ENCODE measurements around the gene GOLGA8B. TPM values are rescaled to one million over a fixed set of nuclear protein-coding genes. Genes with fewer than 3 reads are reported as not detected.
"Not testable (repeated sequence)": the region's sequence is repeated elsewhere in the genome, so short reads cannot be mapped to it uniquely, and the experiment has no call there.

GOLGA8B gene
- total RNA-seq (10 to 100 TPM in 1 of 2 donors, 1 to 10 TPM in 1; 9.4 to 71.0 TPM), polyA plus RNA-seq (10 to 100 TPM in 1 of 2 donors, 1 to 10 TPM in 1; 8.4 to 36.3 TPM)

- peak; percentile 61 for TF ChIP-seq YY1 (IDR thresholded peaks at IDR 0.05)
- peak in 1 of 2 donors; percentile 78 for TF ChIP-seq GABPA (IDR thresholded peaks at IDR 0.05 in 1 of 2, conservative IDR thresholded peaks at IDR 0.05 in 1 of 2)
- no peak for TF ChIP-seq FOXA1 (IDR thresholded peaks at IDR 0.05)
- TF ChIP-seq EGR1 (IDR thresholded peaks at IDR 0.05; ENCODE audit: low read depth in 2 of 2): peak in 1 of 2 donors; percentile 32
- TF ChIP-seq HNF4G (IDR thresholded peaks at IDR 0.05): no peak
- TF ChIP-seq, protein P1, sequence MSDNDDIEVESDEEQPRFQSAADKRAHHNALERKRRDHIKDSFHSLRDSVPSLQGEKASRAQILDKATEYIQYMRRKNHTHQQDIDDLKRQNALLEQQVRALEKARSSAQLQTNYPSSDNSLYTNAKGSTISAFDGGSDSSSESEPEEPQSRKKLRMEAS (IDR thresholded peaks at IDR 0.05): no peak
- peak in 1 of 2 donors; percentile 5 for TF ChIP-seq HNF4A (conservative IDR thresholded peaks at IDR 0.05)
- no peaks in the 10 kb centered on the region for H3K9me3 ChIP-seq (ENCODE audit: control insufficient read depth in 4 of 4, low read length in 3 of 4)
- peak within 1 kb of the TSS in 1 of 2 donors; percentile 59 for H3K9ac ChIP-seq (ENCODE audit: low read depth in 1 of 2, low read length in 2 of 2)
- WGBS: under 1% methylated on average over 101 of the region's 101 CpGs
- peak; percentile 71 for DNase-seq (ENCODE audit: low spot score)
- H3K27me3 ChIP-seq (ENCODE audit: control insufficient read depth in 4 of 4, insufficient read depth in 4 of 4, low read length in 3 of 4): no peaks in the 10 kb centered on the region
- H3K27ac ChIP-seq (ENCODE audit: low read depth in 1 of 2, low read length in 2 of 2): peak within 1 kb of the TSS; percentile 0 to 28
- H3K4me1 ChIP-seq (ENCODE audit: control insufficient read depth in 4 of 4, insufficient read depth in 4 of 4, low read length in 3 of 4): peaks cover 2 to 26% (median 18%) of the 10 kb centered on the region in 4 donors
- H3K36me3 ChIP-seq (ENCODE audit: control insufficient read depth in 4 of 4, insufficient read depth in 3 of 4, low read depth in 1 of 4, low read length in 3 of 4): no peaks in the 10 kb centered on the region
- peak within 1 kb of the TSS; percentile 70 to 87 (median 81) for H3K4me3 ChIP-seq (ENCODE audit: low read depth in 1 of 3, low read length in 3 of 3)
Measured at GRCh38 chr15:34583399-34584329, at the start of gene GOLGA8B. GOLGA8B (minus strand) TSS chr15:34583651; CDS start chr15:34535912, 47,739 bp downstream.

GRCh38 chr15:34633165-34633564, 49.7 kb upstream of the GOLGA8B start:
- not testable (repeated sequence) for H3K9me3 ChIP-seq (ENCODE audit: control insufficient read depth in 4 of 4, low read length in 3 of 4); H3K36me3 ChIP-seq (ENCODE audit: control insufficient read depth in 4 of 4, insufficient read depth in 3 of 4, low read depth in 1 of 4, low read length in 3 of 4); DNase-seq (ENCODE audit: low spot score); H3K27me3 ChIP-seq (ENCODE audit: control insufficient read depth in 4 of 4, insufficient read depth in 4 of 4, low read length in 3 of 4); H3K9ac ChIP-seq (ENCODE audit: low read depth in 1 of 2, low read length in 2 of 2); H3K4me3 ChIP-seq (ENCODE audit: low read depth in 1 of 3, low read length in 3 of 3); H3K27ac ChIP-seq (ENCODE audit: low read depth in 1 of 2, low read length in 2 of 2); H3K4me1 ChIP-seq (ENCODE audit: control insufficient read depth in 4 of 4, insufficient read depth in 4 of 4, low read length in 3 of 4)
- WGBS: 74% methylated on average over 3 of the region's 3 CpGs

DNA sequence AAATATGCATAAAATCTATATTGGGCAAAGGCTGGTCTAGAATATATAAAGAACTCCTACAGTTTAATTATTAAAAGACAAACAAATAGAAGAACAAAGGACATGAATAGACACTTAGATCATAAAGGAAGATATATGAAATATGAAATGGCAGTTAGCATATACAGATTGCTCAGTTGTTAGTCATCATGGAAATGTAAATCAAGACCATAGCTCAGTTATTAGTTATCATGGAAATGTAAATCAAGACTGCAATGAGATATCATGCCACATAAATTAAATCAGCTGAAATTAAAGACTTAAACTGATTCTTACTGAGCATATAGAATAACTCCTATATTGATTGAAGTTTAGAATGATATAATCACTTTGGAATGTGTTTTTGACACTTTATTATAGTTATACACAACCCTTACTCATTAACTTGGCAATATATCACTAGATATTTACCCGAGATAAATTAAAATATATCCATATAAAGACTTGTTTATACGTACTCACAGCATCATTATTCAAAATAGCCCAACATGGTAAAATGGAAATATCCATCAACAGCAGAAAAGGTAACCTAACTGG, 45.2 kb upstream of the GOLGA8B start:
- Histone ChIP-seq H3K4me3 (ENCODE audit: low read depth in 1 of 3, low read length in 3 of 3) (no peak overlapping the region), H3K4me1 (ENCODE audit: control insufficient read depth in 4 of 4, insufficient read depth in 4 of 4, low read length in 3 of 4) (no peaks in the 10 kb centered on the region), H3K36me3 (ENCODE audit: control insufficient read depth in 4 of 4, insufficient read depth in 3 of 4, low read depth in 1 of 4, low read length in 3 of 4) (no peaks in the 10 kb centered on the region), H3K9me3 (ENCODE audit: control insufficient read depth in 4 of 4, low read length in 3 of 4) (no peaks in the 10 kb centered on the region), H3K27me3 (ENCODE audit: control insufficient read depth in 4 of 4, insufficient read depth in 4 of 4, low read length in 3 of 4) (peaks cover 0 to 2% (median 0%) of the 10 kb centered on the region in 4 donors), H3K27ac (ENCODE audit: low read depth in 1 of 2, low read length in 2 of 2) (no peak overlapping the region), H3K9ac (ENCODE audit: low read depth in 1 of 2, low read length in 2 of 2) (no peak overlapping the region)
- 58% methylated on average over 2 of the region's 2 CpGs for WGBS
- DNase-seq (ENCODE audit: low spot score): no peak
- TF ChIP-seq RXRA (IDR thresholded peaks at IDR 0.05): no peak
- TF ChIP-seq YY1 (IDR thresholded peaks at IDR 0.05): no peak
- no peak for TF ChIP-seq RAD21 (IDR thresholded peaks at IDR 0.05)
- no peak for TF ChIP-seq EGR1 (IDR thresholded peaks at IDR 0.05; ENCODE audit: low read depth in 2 of 2)
- no peak for TF ChIP-seq ZBTB33 (IDR thresholded peaks at IDR 0.05)
- TF ChIP-seq GABPA (IDR thresholded peaks at IDR 0.05 in 1 of 2, conservative IDR thresholded peaks at IDR 0.05 in 1 of 2): no peak
- TF ChIP-seq TAF1 (conservative IDR thresholded peaks at IDR 0.05): no peak
- TF ChIP-seq JUND (IDR thresholded peaks at IDR 0.05): no peak
- TF ChIP-seq, protein P1 (IDR thresholded peaks at IDR 0.05): no peak
- no peak for TF ChIP-seq FOXA2 (IDR thresholded peaks at IDR 0.05)
- TF ChIP-seq FOXA1 (IDR thresholded peaks at IDR 0.05): no peak
- TF ChIP-seq HNF4A (conservative IDR thresholded peaks at IDR 0.05): no peak
- TF ChIP-seq HNF4G (IDR thresholded peaks at IDR 0.05): no peak
- TF ChIP-seq ATF3 (IDR thresholded peaks at IDR 0.05): no peak
- TF ChIP-seq, protein P2, sequence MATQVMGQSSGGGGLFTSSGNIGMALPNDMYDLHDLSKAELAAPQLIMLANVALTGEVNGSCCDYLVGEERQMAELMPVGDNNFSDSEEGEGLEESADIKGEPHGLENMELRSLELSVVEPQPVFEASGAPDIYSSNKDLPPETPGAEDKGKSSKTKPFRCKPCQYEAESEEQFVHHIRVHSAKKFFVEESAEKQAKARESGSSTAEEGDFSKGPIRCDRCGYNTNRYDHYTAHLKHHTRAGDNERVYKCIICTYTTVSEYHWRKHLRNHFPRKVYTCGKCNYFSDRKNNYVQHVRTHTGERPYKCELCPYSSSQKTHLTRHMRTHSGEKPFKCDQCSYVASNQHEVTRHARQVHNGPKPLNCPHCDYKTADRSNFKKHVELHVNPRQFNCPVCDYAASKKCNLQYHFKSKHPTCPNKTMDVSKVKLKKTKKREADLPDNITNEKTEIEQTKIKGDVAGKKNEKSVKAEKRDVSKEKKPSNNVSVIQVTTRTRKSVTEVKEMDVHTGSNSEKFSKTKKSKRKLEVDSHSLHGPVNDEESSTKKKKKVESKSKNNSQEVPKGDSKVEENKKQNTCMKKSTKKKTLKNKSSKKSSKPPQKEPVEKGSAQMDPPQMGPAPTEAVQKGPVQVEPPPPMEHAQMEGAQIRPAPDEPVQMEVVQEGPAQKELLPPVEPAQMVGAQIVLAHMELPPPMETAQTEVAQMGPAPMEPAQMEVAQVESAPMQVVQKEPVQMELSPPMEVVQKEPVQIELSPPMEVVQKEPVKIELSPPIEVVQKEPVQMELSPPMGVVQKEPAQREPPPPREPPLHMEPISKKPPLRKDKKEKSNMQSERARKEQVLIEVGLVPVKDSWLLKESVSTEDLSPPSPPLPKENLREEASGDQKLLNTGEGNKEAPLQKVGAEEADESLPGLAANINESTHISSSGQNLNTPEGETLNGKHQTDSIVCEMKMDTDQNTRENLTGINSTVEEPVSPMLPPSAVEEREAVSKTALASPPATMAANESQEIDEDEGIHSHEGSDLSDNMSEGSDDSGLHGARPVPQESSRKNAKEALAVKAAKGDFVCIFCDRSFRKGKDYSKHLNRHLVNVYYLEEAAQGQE (IDR thresholded peaks at IDR 0.05): no peak

All from liver (tissue), 9 donors.